ENCODE measurements around the gene SLC25A15.
"Not testable (repeated sequence)": the region's sequence is repeated elsewhere in the genome, so short reads cannot be mapped to it uniquely, and the experiment has no call there.

GRCh38 chr13:40782971-40783370, 6.4 kb upstream of the SLC25A15 start:
- TF ChIP-seq CTCF (conservative IDR thresholded peaks at IDR 0.05; ENCODE audit: low read depth, low read length); EZH2phosphoT487 (IDR thresholded peaks at IDR 0.05; ENCODE audit: borderline replicate concordance, low read length): not testable (repeated sequence)
